PC-3 (cell line): ENCODE data around the gene NDUFA1. TPM values are rescaled to one million over a fixed set of nuclear protein-coding genes. Genes with fewer than 3 reads are reported as not detected.

Experiments used
- ATAC-seq: fragments of 200-7000 bp; cut with Tn5 transposase; 2 replicates; pipeline ENCODE4 v1.9.1; 2020; ENCODE audit warnings: mild to moderate bottlenecking, moderate library complexity
- BruUV-seq: library from RNA; stranded (reverse); fragments of 400-500 nt; replicated peaks from 2 replicates; lab custom pipeline; 2021; lab: Mats Ljungman, UMichigan
- CTCF ChIA-PET: fragments of 300-600 bp; sonication (Branson Sonifier 250); formaldehyde crosslinking; loops from one replicate; lab custom pipeline; 2022; ENCODE audit warnings: antibody characterized with exemption; lab: Charles Lee
- POLR2A ChIA-PET: fragments of 300-600 bp; sonication (Branson Sonifier 250); formaldehyde crosslinking; loops from one replicate; lab custom pipeline; 2022; ENCODE audit warnings: antibody characterized with exemption; ENCODE audit not compliant: unreplicated experiment; lab: Charles Lee
- DNase-seq: peaks from one replicate; pipeline ENCODE4 v3.0.0-alpha.2; 2015
- H2AFZ ChIP-seq: fragments of 300-600 bp; sonication (generic); 2 replicates; pipeline ENCODE4 v1.6.0; 2016; ENCODE audit warnings: antibody characterized with exemption, low read length
- H3F3A ChIP-seq: fragments of 300-600 bp; sonication (generic); one replicate; pipeline ENCODE4 v1.6.0; 2017; ENCODE audit warnings: antibody characterized with exemption, low read length, control low read depth, mild to moderate bottlenecking; ENCODE audit not compliant: unreplicated experiment
- H3K27ac ChIP-seq: fragments of 300-600 bp; sonication (generic); 2 replicates; pipeline ENCODE4 v1.5.1; 2016; ENCODE audit warnings: mild to moderate bottlenecking, low read length
- H3K27me3 ChIP-seq: fragments of 300-600 bp; sonication (generic); 2 replicates; pipeline ENCODE4 v1.6.1; 2016; ENCODE audit warnings: low read length, mixed read lengths
- H3K36me3 ChIP-seq: fragments of 300-600 bp; sonication (generic); 2 replicates; pipeline ENCODE4 v1.6.1; 2016; ENCODE audit warnings: low read depth, mixed run types, low read length, mixed read lengths
- H3K4me1 ChIP-seq: fragments of 300-600 bp; sonication (generic); 2 replicates; pipeline ENCODE4 v1.5.1; 2016; ENCODE audit warnings: low read length; ENCODE audit not compliant: insufficient read depth
- H3K4me2 ChIP-seq: fragments of 300-600 bp; sonication (generic); 2 replicates; pipeline ENCODE4 v1.6.0; 2016; ENCODE audit warnings: low read length
- H3K4me3 ChIP-seq: fragments of 300-600 bp; sonication (generic); 2 replicates; pipeline ENCODE4 v1.5.1; 2016; ENCODE audit warnings: mild to moderate bottlenecking, low read length, mixed read lengths
- H3K79me2 ChIP-seq: fragments of 300-600 bp; sonication (generic); 2 replicates; pipeline ENCODE4 v1.6.1; 2017; ENCODE audit warnings: low read length, mixed read lengths
- H3K9ac ChIP-seq: fragments of 300-600 bp; sonication (generic); 2 replicates; pipeline ENCODE4 v1.6.0; 2016; ENCODE audit warnings: mild to moderate bottlenecking, low read length
- H3K9me2 ChIP-seq: fragments of 300-600 bp; sonication (generic); replicated peaks from 2 replicates; pipeline ENCODE4 v1.6.1; 2016; ENCODE audit warnings: mixed run types, low read length, mixed read lengths
- H3K9me3 ChIP-seq: fragments of 300-600 bp; sonication (generic); 2 replicates; pipeline ENCODE4 v1.6.1; 2016; ENCODE audit warnings: low read length, mixed read lengths
- H4K20me1 ChIP-seq: fragments of 300-600 bp; sonication (generic); 2 replicates; pipeline ENCODE4 v1.6.1; 2016; ENCODE audit warnings: low read length, mixed read lengths
- CTCF ChIP-seq: fragments of 300-600 bp; sonication (generic); conservative IDR thresholded peaks from 2 replicates; pipeline ENCODE4 v1.5.1; 2017; ENCODE audit warnings: antibody characterized with exemption, low read depth, mild to moderate bottlenecking, low read length
- EZH2 ChIP-seq: fragments of 300-600 bp; sonication (generic); IDR thresholded peaks from one replicate; pipeline ENCODE4 v1.6.1; 2017; ENCODE audit warnings: antibody characterized with exemption, mild to moderate bottlenecking, low read length; ENCODE audit not compliant: unreplicated experiment
- EZH2phosphoT487 ChIP-seq: fragments of 300-600 bp; sonication (generic); IDR thresholded peaks from 2 replicates; pipeline ENCODE4 v1.6.1; 2018; ENCODE audit warnings: mild to moderate bottlenecking, antibody characterized with exemption, low read length, borderline replicate concordance
- intact Hi-C: fragments of 100-400 bp; cut with micrococcal nuclease; formaldehyde crosslinking; loops from 2 replicates; pipeline ENCODE4 v1.9.0; 2023
- total RNA-seq: library from RNA; depleted of rRNA; stranded (reverse); fragments of >200 nt; gene quantifications from 2 replicates; pipeline ENCODE4 v1.2.3, GENCODE V29; 2014

The NDUFA1 gene
- total RNA-seq, 1 experiment from 2014 or later = 167 TPM

GRCh38 chrX:119828446-119828845 lies 43.2 kb upstream of the NDUFA1 start:
- ChIA-PET CTCF (no interaction called here), POLR2A (interaction anchor here (0.6 kb wide), 1 partner anchor 68 kb away, joined by 8 read pairs; no protein-coding TSS in a partner anchor)
- Histone ChIP-seq H3K4me2 (no peak overlapping the region), H3K4me3 (no peak overlapping the region), H3K36me3 (peaks cover 2% of the 10 kb centered on the region; the same call in 1 of the 2 replicates), H4K20me1 (no peaks in the 10 kb centered on the region), H3K79me2 (no peaks in the 10 kb centered on the region), H3K4me1 (no peaks in the 10 kb centered on the region), H3K9me3 (no peaks in the 10 kb centered on the region), H3K9me2 (no peaks in the 10 kb centered on the region), H2AFZ (no peak overlapping the region), H3K27me3 (no peaks in the 10 kb centered on the region), H3K27ac (no peak overlapping the region), H3K9ac (no peak overlapping the region), H3F3A (no peaks in the 10 kb centered on the region)
- DNase-seq (no peak), ATAC-seq (no peak)
- no peak for TF ChIP-seq CTCF
- no peak for TF ChIP-seq EZH2phosphoT487
- no peak for TF ChIP-seq EZH2
- intact Hi-C loops = no loop called here
- BruUV-seq = no TSS peak

- no peak overlapping the region for H3K4me3 ChIP-seq
- peaks cover 21% of the 10 kb centered on the region for H3K36me3 ChIP-seq
- H2AFZ ChIP-seq = no peak overlapping the region
- DNase-seq = no peak
- H4K20me1 ChIP-seq = no peaks in the 10 kb centered on the region
- TF ChIP-seq EZH2 = no peak
- TF ChIP-seq CTCF = no peak
- H3F3A ChIP-seq = no peaks in the 10 kb centered on the region
- H3K79me2 ChIP-seq = no peaks in the 10 kb centered on the region
- H3K27ac ChIP-seq = no peak overlapping the region
- no peak for ATAC-seq
- H3K4me2 ChIP-seq = no peak overlapping the region
- ChIA-PET CTCF (no interaction called here), POLR2A (no interaction called here)
- no peaks in the 10 kb centered on the region for H3K9me2 ChIP-seq
- H3K27me3 ChIP-seq = no peaks in the 10 kb centered on the region
- no peaks in the 10 kb centered on the region for H3K4me1 ChIP-seq
- no peaks in the 10 kb centered on the region for H3K9me3 ChIP-seq
- intact Hi-C loops = no loop called here
- BruUV-seq = no TSS peak
- H3K9ac ChIP-seq = no peak overlapping the region
These were observed 37.7 kb upstream of the NDUFA1 start for GRCh38 chrX:119833905-119834304.
